HG03575 (cell line): ENCODE results near the gene PACRG.

Experiments
- ATAC-seq: cut with Tn5 transposase; IDR thresholded peaks from one replicate; pipeline ENCODE4 v1.9.1; 2021; ENCODE audit not compliant: unreplicated experiment, insufficient number of reproducible peaks, low FRiP score; ENCODE audit errors: extremely low read depth

PACRG gene

GRCh38 chr6:162706232-162706631, 21.5 kb upstream of the PACRG start:
- no peak for ATAC-seq

- ATAC-seq: no peak
Measured at GRCh38 chr6:162708971-162709370, 18.8 kb upstream of the PACRG start.

GRCh38 chr6:162709431-162709830, 18.3 kb upstream of the PACRG start:
- ATAC-seq: no peak

GRCh38 chr6:162710419-162710818, 17.4 kb upstream of the PACRG start:
- no peak for ATAC-seq

- ATAC-seq: no peak
Measured at GRCh38 chr6:162710936-162711335, 16.8 kb upstream of the PACRG start.

GRCh38 chr6:162711376-162711775, 16.4 kb upstream of the PACRG start:
- no peak for ATAC-seq

- ATAC-seq: no peak
Measured at GRCh38 chr6:162712694-162713093, 15.1 kb upstream of the PACRG start.

GRCh38 chr6:162713974-162714780, 13.6 kb upstream of the PACRG start:
- no peak for ATAC-seq

GRCh38 chr6:162715601-162716000, 12.2 kb upstream of the PACRG start:
- no peak for ATAC-seq

- ATAC-seq: no peak
Measured at GRCh38 chr6:162719528-162719927, 8.2 kb upstream of the PACRG start.

GRCh38 chr6:162721404-162721687, 6.4 kb upstream of the PACRG start:
- no peak for ATAC-seq

- no peak for ATAC-seq
Measured at GRCh38 chr6:162722226-162722625, 5.5 kb upstream of the PACRG start.

- no peak for ATAC-seq
Measured at GRCh38 chr6:162722633-162723032, 5.1 kb upstream of the PACRG start.

GRCh38 chr6:162726947-162727321, 840 bp upstream of the PACRG start:
- no peak for ATAC-seq

- ATAC-seq: no peak
Measured at GRCh38 chr6:162728197-162728596, 423 bp downstream of the PACRG start.

GRCh38 chr6:162728706-162729105, 932 bp downstream of the PACRG start:
- ATAC-seq: no peak

GRCh38 chr6:162730502-162730901, 2.7 kb downstream of the PACRG start:
- ATAC-seq: no peak

GRCh38 chr6:162733489-162733888, 5.7 kb downstream of the PACRG start:
- no peak for ATAC-seq

- ATAC-seq: no peak
Measured at GRCh38 chr6:162736961-162737360, 9.2 kb downstream of the PACRG start.

- no peak for ATAC-seq
Measured at GRCh38 chr6:162750776-162751175, 23.0 kb downstream of the PACRG start.

GRCh38 chr6:162751211-162751859, 23.6 kb downstream of the PACRG start:
- ATAC-seq: no peak
